Left lung (tissue), 14 donors: ENCODE data around the gene CERKL. TPM values are rescaled to one million over a fixed set of nuclear protein-coding genes. Genes with fewer than 3 reads are reported as not detected.
"Not testable (repeated sequence)": the region's sequence is repeated elsewhere in the genome, so short reads cannot be mapped to it uniquely, and the experiment has no call there.

Experiments used
- ATAC-seq: fragments of 200-7000 bp; cut with Tn5 transposase; one replicate; pipeline ENCODE4 v1.9.1; 2020; ENCODE audit warnings: moderate library complexity
- DNase-seq, 4 donors: peaks; one replicate each; pipeline ENCODE4 v3.0.0-alpha.2; 2013 to 2020
- H3K27ac ChIP-seq, 2 donors: fragments of 200-600 bp; sonication (generic) in 1 of 2; one replicate each; pipeline versions ENCODE4 v1.5.0 to v1.8.0; 2020 to 2021
- H3K27me3 ChIP-seq, 2 donors: fragments of 200-600 bp; sonication (generic) in 1 of 2; one replicate each; pipeline versions ENCODE4 v1.5.0 to v1.8.0; 2020 to 2021
- H3K36me3 ChIP-seq, 2 donors: fragments of 200-600 bp; sonication (generic) in 1 of 2; one replicate each; pipeline versions ENCODE4 v1.5.0 to v1.8.0; 2020 to 2021
- H3K4me1 ChIP-seq, 2 donors: fragments of 200-600 bp; one replicate each; pipeline ENCODE4 v1.8.0; 2021
- H3K4me3 ChIP-seq, 2 donors: fragments of 200-600 bp; sonication (generic) in 1 of 2; one replicate each; pipeline versions ENCODE4 v1.5.0 to v1.8.0; 2020 to 2021; ENCODE audit warnings: mild to moderate bottlenecking in 1 of 2
- H3K9me3 ChIP-seq, 2 donors: fragments of 200-600 bp; sonication (generic) in 1 of 2; one replicate each; pipeline versions ENCODE4 v1.5.0 to v1.8.0; 2020 to 2021
- CTCF ChIP-seq, 2 donors: fragments of 200-600 bp; sonication (generic) in 1 of 2; IDR thresholded peaks; one replicate each; pipeline versions ENCODE4 v1.5.0 to v1.8.0; 2021; ENCODE audit warnings: antibody characterized with exemption in 2 of 2
- intact Hi-C, 2 donors: fragments of 100-400 bp; cut with DNase I; formaldehyde crosslinking; loops; one replicate each; pipeline versions ENCODE4 v1.11.2 to v1.14.2; 2022
- long read RNA-seq, 12 donors: library from polyadenylated mRNA in 2 of 12; unstranded in 2 of 12; transcript quantifications; one replicate each; pipeline ENCODE4 v2.0.0 and lab custom pipeline, GENCODE V29; 2019 to 2026
- polyA plus RNA-seq, 6 donors: library from polyadenylated mRNA; unstranded; fragments of 120-200 nt; gene quantifications; one replicate each; pipeline ENCODE4 v1.2.1, GENCODE V29; 2013; ENCODE audit not compliant: insufficient read length in 6 of 6
- total RNA-seq, 2 donors: library from RNA; stranded (reverse); fragmentation: NEBNext Ultra II Directional; extraction: Animal tissue kit (Norgen Biotek cat#: 25700); gene quantifications; one replicate each; pipeline ENCODE4 v1.2.1, GENCODE V29; 2021
- donor health status: DM: no; HTN: yes; CAD: no.
- donor health status: DM: no; HTN: no; CAD: no.

CERKL gene, protein sequence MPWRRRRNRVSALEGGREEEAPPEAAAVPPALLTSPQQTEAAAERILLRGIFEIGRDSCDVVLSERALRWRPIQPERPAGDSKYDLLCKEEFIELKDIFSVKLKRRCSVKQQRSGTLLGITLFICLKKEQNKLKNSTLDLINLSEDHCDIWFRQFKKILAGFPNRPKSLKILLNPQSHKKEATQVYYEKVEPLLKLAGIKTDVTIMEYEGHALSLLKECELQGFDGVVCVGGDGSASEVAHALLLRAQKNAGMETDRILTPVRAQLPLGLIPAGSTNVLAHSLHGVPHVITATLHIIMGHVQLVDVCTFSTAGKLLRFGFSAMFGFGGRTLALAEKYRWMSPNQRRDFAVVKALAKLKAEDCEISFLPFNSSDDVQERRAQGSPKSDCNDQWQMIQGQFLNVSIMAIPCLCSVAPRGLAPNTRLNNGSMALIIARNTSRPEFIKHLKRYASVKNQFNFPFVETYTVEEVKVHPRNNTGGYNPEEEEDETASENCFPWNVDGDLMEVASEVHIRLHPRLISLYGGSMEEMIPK
- 1 to 10 TPM in 1 of 2 donors, under 1 TPM in 1; 0.41 to 1.3 TPM for total RNA-seq
- polyA plus RNA-seq = 10 to 100 TPM in 1 of 6 donors, 1 to 10 TPM in 5; 6.4 to 10.1 (median 7.9) TPM
- long read RNA-seq, donor 1, partial matches to known transcripts = 26 of 26 reads
- long read RNA-seq, donor 1, other reads (novel, unspliced or antisense) = 0 of 26 reads
- long read RNA-seq, donor 2 = 0 reads
- long read RNA-seq, donor 3 = 0 reads
- long read RNA-seq, donor 4 = 0 reads
- long read RNA-seq, donor 5 = 0 reads
- long read RNA-seq, donor 6 = 0 reads
- long read RNA-seq, donor 7 = 0 reads
- long read RNA-seq, donor 8 = 0 reads
- long read RNA-seq, donor 9 = 0 reads
- long read RNA-seq, donor 10 = 0 reads
- long read RNA-seq, donor 11 = 0 reads
- long read RNA-seq, donor 12, partial matches to known transcripts = 0 of 1 reads
- long read RNA-seq, donor 12, other reads (novel, unspliced or antisense) = 0 of 1 reads

DNA sequence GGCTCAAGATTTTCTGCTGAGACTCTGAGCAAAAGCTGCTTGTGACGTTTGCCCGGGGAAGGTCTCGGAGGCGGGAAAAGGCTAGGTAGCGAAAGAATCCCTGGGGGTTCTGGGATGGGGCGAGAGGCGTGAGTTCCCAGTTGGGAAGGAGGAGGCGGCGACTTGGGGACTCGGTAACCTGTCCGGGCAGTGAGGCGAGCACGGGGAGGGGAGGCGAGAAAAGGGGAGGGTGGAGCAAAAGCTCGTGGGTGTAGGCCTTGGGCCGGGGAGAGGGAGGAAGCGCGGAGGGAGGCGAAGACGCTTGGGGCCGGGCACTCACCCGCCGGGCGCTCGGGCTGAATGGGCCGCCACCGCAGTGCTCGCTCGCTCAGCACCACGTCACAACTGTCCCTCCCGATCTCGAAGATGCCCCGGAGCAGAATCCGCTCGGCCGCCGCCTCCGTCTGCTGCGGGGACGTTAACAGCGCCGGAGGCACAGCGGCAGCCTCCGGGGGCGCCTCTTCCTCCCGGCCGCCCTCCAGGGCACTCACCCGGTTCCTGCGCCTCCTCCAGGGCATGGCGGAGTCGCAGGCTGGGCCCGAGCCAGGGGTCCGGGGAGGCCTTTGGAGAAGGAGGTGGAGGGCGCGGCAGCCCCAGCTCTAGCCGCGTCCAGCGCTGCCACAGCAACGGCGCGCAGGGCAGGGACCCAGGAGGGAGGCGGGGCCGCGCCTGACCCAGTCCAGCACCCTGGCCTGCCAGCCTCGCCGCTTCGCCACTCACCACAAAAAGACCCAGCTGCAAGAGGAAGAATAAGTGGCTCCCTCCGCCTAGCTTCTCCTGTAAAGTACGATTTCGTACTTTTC lies at the start of gene CERKL:
Gene CERKL, minus strand, starts transcription at position 656 of the 842 bp plus-strand sequence. Its CDS starts 99 bp downstream, at position 557.
- H3K27me3 ChIP-seq = peaks cover 2 to 57% of the 10 kb centered on the region in 2 donors
- TF ChIP-seq CTCF (IDR thresholded peaks at IDR 0.05) = no peak

DNA sequence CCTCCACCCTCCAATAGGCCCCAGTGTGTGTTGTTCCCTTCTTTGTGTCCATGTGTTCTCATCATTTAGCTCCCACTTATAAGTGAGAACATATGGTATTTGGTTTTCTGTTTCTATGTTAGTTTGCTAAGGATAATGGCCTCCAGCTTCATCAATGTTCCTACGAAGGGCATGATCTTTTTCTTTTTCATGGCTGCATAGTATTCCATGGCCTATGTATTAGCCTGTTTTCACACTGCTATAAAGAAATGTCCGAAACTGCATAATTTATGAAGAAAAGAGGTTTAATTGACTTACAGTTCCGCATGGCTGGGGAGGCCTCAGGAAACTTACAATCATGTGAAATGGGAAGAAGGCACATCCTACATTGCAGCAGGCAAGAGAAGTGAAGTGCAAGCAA lies 45.6 kb upstream of the CERKL start:
- H3K4me3 ChIP-seq = not testable (repeated sequence)

More for the DNA sequence above, at the start of gene CERKL:
- Histone ChIP-seq H3K36me3 (no peaks in the 10 kb centered on the region), H3K27ac (no peak within 1 kb of the TSS), H3K4me3 (peak within 1 kb of the TSS; percentile 47 to 52), H3K4me1 (peaks cover 5 to 11% of the 10 kb centered on the region in 2 donors), H3K9me3 (no peaks in the 10 kb centered on the region)
- DNase-seq (peak in 3 of 4 donors; percentile 25 to 88 (median 68)), ATAC-seq (peak; percentile 98)
- intact Hi-C loops = no loop called here

GRCh38 chr2:181698223-181698622 lies 41.3 kb upstream of the CERKL start:
- no peak for DNase-seq
- Histone ChIP-seq H3K9me3 (no peaks in the 10 kb centered on the region), H3K27me3 (no peaks in the 10 kb centered on the region), H3K4me1 (no peaks in the 10 kb centered on the region), H3K4me3 (no peak overlapping the region), H3K27ac (no peak overlapping the region), H3K36me3 (no peaks in the 10 kb centered on the region)
- TF ChIP-seq CTCF (IDR thresholded peaks at IDR 0.05) = no peak
- no peak for ATAC-seq
- intact Hi-C loops = no loop called here

More for the DNA sequence above, 45.6 kb upstream of the CERKL start:
- DNase-seq, H3K9me3 ChIP-seq, H3K27me3 ChIP-seq, H3K36me3 ChIP-seq, ATAC-seq, H3K4me1 ChIP-seq, H3K27ac ChIP-seq, intact Hi-C loops: not testable (repeated sequence)

- H3K27ac ChIP-seq = peak overlapping the region in 1 of 2 donors; percentile 55
- no peak for DNase-seq
- no peak for TF ChIP-seq CTCF (IDR thresholded peaks at IDR 0.05)
- no peaks in the 10 kb centered on the region for H3K9me3 ChIP-seq
- no peaks in the 10 kb centered on the region for H3K4me1 ChIP-seq
- intact Hi-C loops = no loop called here
- H3K4me3 ChIP-seq = no peak overlapping the region
- ATAC-seq = peak; percentile 29
- H3K36me3 ChIP-seq = no peaks in the 10 kb centered on the region
- no peaks in the 10 kb centered on the region for H3K27me3 ChIP-seq
Measured at GRCh38 chr2:181697571-181697970, 40.7 kb upstream of the CERKL start.

DNA sequence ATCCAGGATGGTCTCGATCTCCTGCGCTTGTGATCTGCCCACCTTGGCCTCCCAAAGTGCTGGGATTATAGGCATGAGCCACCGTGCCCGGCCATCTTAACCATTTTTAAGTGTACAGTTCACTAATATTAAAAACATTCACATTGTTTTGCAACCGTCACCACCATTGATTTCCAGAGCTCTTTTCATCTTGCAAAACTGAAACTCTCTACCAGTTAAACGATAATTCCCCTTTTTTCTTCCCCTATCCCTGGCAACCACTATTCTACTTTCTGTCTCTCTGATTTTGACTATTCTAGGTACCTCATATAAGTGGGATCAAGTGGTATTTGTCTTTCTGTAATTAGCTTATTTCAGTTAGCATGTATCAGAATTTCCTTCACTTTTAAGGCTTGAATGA lies 40.2 kb upstream of the CERKL start:
- no peak overlapping the region for H3K4me3 ChIP-seq
- no peak for ATAC-seq
- no peaks in the 10 kb centered on the region for H3K36me3 ChIP-seq
- H3K27me3 ChIP-seq = no peaks in the 10 kb centered on the region
- H3K9me3 ChIP-seq = no peaks in the 10 kb centered on the region
- intact Hi-C loops = no loop called here
- peak overlapping the region in 1 of 2 donors; percentile 55 for H3K27ac ChIP-seq
- no peaks in the 10 kb centered on the region for H3K4me1 ChIP-seq
- no peak for TF ChIP-seq CTCF (IDR thresholded peaks at IDR 0.05)
- DNase-seq = no peak
